EL (cell line): ENCODE measurements around the gene NDUFB11.

Source experiments
- DNase-seq: peaks from one replicate; pipeline ENCODE4 v3.0.0-alpha.2; 2016

Gene NDUFB11

GRCh38 chrX:47174376-47174775 lies 29.9 kb upstream of the NDUFB11 start:
- DNase-seq = no peak

GRCh38 chrX:47172971-47173792 lies 28.7 kb upstream of the NDUFB11 start:
- DNase-seq = no peak

GRCh38 chrX:47172549-47172948 lies 28.0 kb upstream of the NDUFB11 start:
- no peak for DNase-seq

- no peak for DNase-seq
Observed at GRCh38 chrX:47171996-47172395, 27.5 kb upstream of the NDUFB11 start.

- DNase-seq = no peak
Observed at GRCh38 chrX:47170861-47171692, 26.6 kb upstream of the NDUFB11 start.

GRCh38 chrX:47169726-47170515 lies 25.4 kb upstream of the NDUFB11 start:
- peak; percentile 6 for DNase-seq

- DNase-seq = no peak
Observed at GRCh38 chrX:47169273-47169672, 24.8 kb upstream of the NDUFB11 start.

- DNase-seq = no peak
Observed at GRCh38 chrX:47168495-47169073, 24.1 kb upstream of the NDUFB11 start.

GRCh38 chrX:47166126-47166525 lies 21.6 kb upstream of the NDUFB11 start:
- no peak for DNase-seq

GRCh38 chrX:47164420-47164819 lies 19.9 kb upstream of the NDUFB11 start:
- DNase-seq = no peak

- DNase-seq = no peak
Observed at GRCh38 chrX:47162927-47163583, 18.6 kb upstream of the NDUFB11 start.

GRCh38 chrX:47160781-47161180 lies 16.3 kb upstream of the NDUFB11 start:
- no peak for DNase-seq

- no peak for DNase-seq
Observed at GRCh38 chrX:47158781-47159180, 14.3 kb upstream of the NDUFB11 start.

GRCh38 chrX:47158131-47158530 lies 13.6 kb upstream of the NDUFB11 start:
- no peak for DNase-seq

- no peak for DNase-seq
Observed at GRCh38 chrX:47156611-47157520, 12.4 kb upstream of the NDUFB11 start.

GRCh38 chrX:47151435-47151834 lies 6.9 kb upstream of the NDUFB11 start:
- DNase-seq = no peak

GRCh38 chrX:47148946-47149345 lies 4.4 kb upstream of the NDUFB11 start:
- DNase-seq = no peak

GRCh38 chrX:47146936-47147859 lies 2.7 kb upstream of the NDUFB11 start:
- no peak for DNase-seq

- DNase-seq = no peak
Observed at GRCh38 chrX:47146121-47146935, 1.8 kb upstream of the NDUFB11 start.
